ENCODE measurements around the gene OR8D2.
"Not testable (repeated sequence)": the region's sequence is repeated elsewhere in the genome, so short reads cannot be mapped to it uniquely, and the experiment has no call there.

Gene OR8D2

GRCh38 chr11:124294687-124295086 lies 25.3 kb downstream of the OR8D2 start:
- H3K36me3 ChIP-seq, result no peaks in the 10 kb centered on the region
- H3K9ac ChIP-seq, result no peak overlapping the region
- H4K20me1 ChIP-seq, result no peaks in the 10 kb centered on the region
- no peaks in the 10 kb centered on the region for H3K27me3 ChIP-seq
- H3K4me1 ChIP-seq, result no peaks in the 10 kb centered on the region
- no peak for TF ChIP-seq Cebpa-rat (IDR thresholded peaks at IDR 0.05)
- H3K4me3 ChIP-seq, result no peak overlapping the region
- no peaks in the 10 kb centered on the region for H3K9me3 ChIP-seq
- no peak overlapping the region for H3K27ac ChIP-seq
- no peak overlapping the region for H3K4me2 ChIP-seq

DNA sequence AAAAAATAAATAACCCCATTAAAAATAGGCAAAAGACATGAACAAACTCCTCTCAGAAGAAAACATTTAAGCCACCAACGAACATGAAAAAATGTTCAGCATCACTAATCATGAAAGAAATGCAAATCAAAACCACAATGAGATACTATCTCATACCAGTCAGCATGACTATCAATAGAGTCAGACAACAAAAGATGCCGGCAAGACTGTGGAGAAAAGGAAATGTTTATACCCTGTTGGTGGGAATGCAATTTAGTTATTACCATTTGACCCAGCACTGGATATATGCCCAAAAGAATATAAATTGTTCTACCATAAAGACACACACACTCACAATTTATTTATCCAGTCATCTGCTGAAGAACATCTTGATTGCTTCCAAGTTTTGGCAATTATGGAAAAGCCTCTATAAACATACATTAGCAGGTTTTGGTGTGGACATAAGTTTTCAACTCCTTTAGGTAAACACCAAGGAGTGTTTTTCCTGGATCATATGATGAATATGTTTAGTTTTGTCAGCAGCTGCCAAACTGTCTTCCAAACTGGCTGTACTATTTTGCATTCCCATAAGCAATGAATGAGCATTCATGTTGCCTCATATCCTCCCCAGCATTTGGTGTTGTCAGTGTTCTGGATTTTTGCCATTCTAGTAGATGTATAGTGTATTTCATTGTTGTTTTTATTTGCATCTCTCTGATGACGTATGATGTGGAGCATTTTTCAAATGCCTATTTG lies 34.2 kb downstream of the OR8D2 start:
- Histone ChIP-seq H3K9ac (no peak overlapping the region), H3K4me1 (peaks cover 12% of the 10 kb centered on the region), H3K9me3 (peaks cover 21% of the 10 kb centered on the region), H3K36me3 (no peaks in the 10 kb centered on the region), H4K20me1 (no peaks in the 10 kb centered on the region), H3K27me3 (no peaks in the 10 kb centered on the region), H3K4me2 (peak overlapping the region; percentile 18; the same call in 1 of the 2 replicates), H3K27ac (no peak overlapping the region), H3K4me3 (no peak overlapping the region)
- TF ChIP-seq Cebpa-rat (IDR thresholded peaks at IDR 0.05), result no peak

- Histone ChIP-seq H3K9ac (no peak overlapping the region), H3K4me2 (no peak overlapping the region), H3K4me3 (no peak overlapping the region), H3K27ac (no peak overlapping the region), H3K27me3 (no peaks in the 10 kb centered on the region), H4K20me1 (no peaks in the 10 kb centered on the region), H3K9me3 (peaks cover 13% of the 10 kb centered on the region), H3K4me1 (peaks cover 22% of the 10 kb centered on the region), H3K36me3 (no peaks in the 10 kb centered on the region)
- TF ChIP-seq Cebpa-rat (IDR thresholded peaks at IDR 0.05), result no peak
Measured at GRCh38 chr11:124278261-124278660, 41.7 kb downstream of the OR8D2 start.

GRCh38 chr11:124277804-124278203 lies 42.2 kb downstream of the OR8D2 start:
- Histone ChIP-seq H3K36me3 (no peaks in the 10 kb centered on the region), H4K20me1 (no peaks in the 10 kb centered on the region), H3K9ac (no peak overlapping the region), H3K4me3 (no peak overlapping the region), H3K4me1 (peaks cover 22% of the 10 kb centered on the region), H3K27me3 (no peaks in the 10 kb centered on the region), H3K27ac (no peak overlapping the region), H3K4me2 (no peak overlapping the region), H3K9me3 (peaks cover 9% of the 10 kb centered on the region)
- no peak for TF ChIP-seq Cebpa-rat (IDR thresholded peaks at IDR 0.05)

- Histone ChIP-seq H3K36me3 (no peaks in the 10 kb centered on the region), H3K27ac (no peak overlapping the region), H3K4me1 (peaks cover 22% of the 10 kb centered on the region), H3K4me3 (no peak overlapping the region), H4K20me1 (no peaks in the 10 kb centered on the region), H3K27me3 (no peaks in the 10 kb centered on the region), H3K9me3 (0 out of 2 replicates have a peak, but pooled peaks cover 7% of the 10 kb centered on the region), H3K4me2 (peak overlapping the region; percentile 28), H3K9ac (no peak overlapping the region)
- no peak for TF ChIP-seq Cebpa-rat (IDR thresholded peaks at IDR 0.05)
Measured at GRCh38 chr11:124277207-124277606, 42.8 kb downstream of the OR8D2 start.

GRCh38 chr11:124276081-124276480 lies 43.9 kb downstream of the OR8D2 start:
- Histone ChIP-seq H3K9ac (no peak overlapping the region), H3K36me3 (no peaks in the 10 kb centered on the region), H3K4me3 (no peak overlapping the region), H4K20me1 (no peaks in the 10 kb centered on the region), H3K4me1 (peaks cover 22% of the 10 kb centered on the region), H3K27ac (no peak overlapping the region), H3K4me2 (peak overlapping the region; percentile 28), H3K27me3 (no peaks in the 10 kb centered on the region), H3K9me3 (no peaks in the 10 kb centered on the region)
- no peak for TF ChIP-seq Cebpa-rat (IDR thresholded peaks at IDR 0.05)

DNA sequence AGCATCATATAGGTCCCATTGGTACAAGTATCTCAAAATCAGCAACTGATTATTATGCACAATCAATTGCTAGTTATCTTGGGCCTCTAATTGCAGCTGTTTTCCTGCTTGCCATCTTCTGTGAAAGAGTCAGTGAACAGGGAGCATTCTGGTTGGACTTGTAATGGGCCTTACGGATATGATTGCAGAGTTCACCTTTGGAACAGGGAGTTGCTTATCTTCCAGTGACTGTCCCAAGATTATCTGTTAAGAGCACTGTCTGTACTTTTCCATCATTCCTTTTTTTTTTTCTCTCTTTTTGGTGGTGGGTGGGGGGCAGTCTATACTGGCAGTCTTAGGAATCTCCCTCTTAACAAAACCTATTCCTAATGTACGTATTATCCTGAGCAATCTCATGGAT lies 46.0 kb downstream of the OR8D2 start:
- H4K20me1 ChIP-seq, result no peaks in the 10 kb centered on the region
- H3K27me3 ChIP-seq, result no peaks in the 10 kb centered on the region
- H3K4me1 ChIP-seq, result peaks cover 22% of the 10 kb centered on the region
- TF ChIP-seq Cebpa-rat (IDR thresholded peaks at IDR 0.05), result no peak
- no peak overlapping the region for H3K4me2 ChIP-seq
- H3K4me3 ChIP-seq, result no peak overlapping the region
- H3K9me3 ChIP-seq, result no peaks in the 10 kb centered on the region
- H3K36me3 ChIP-seq, result no peaks in the 10 kb centered on the region
- no peak overlapping the region for H3K9ac ChIP-seq
- no peak overlapping the region for H3K27ac ChIP-seq

GRCh38 chr11:124270886-124271285 lies 49.1 kb downstream of the OR8D2 start:
- H3K9ac ChIP-seq, H3K4me3 ChIP-seq, H3K9me3 ChIP-seq: not testable (repeated sequence)

More at GRCh38 chr11:124270886-124271285, 49.1 kb downstream of the OR8D2 start:
- not testable (repeated sequence) for H3K27me3 ChIP-seq, H4K20me1 ChIP-seq, H3K4me2 ChIP-seq, H3K36me3 ChIP-seq, H3K4me1 ChIP-seq, H3K27ac ChIP-seq

Data from BLaER1 (cell line).